ENCODE results near the gene IFNL1.

GRCh38 chr19:39282021-39282420, 14.2 kb upstream of the IFNL1 start:
- no peak for TF ChIP-seq CTCF (IDR thresholded peaks at IDR 0.05)
- TF ChIP-seq POLR2A (IDR thresholded peaks at IDR 0.05), result no peak

Measured in heart left ventricle (tissue), 13 donors.